Stimulated activated naive B cell treated with anti-CD40 and anti-IgM and Interleukin-4, amounts not matched to agents 10 μg/mL and 1 μg/mL and 100 μg/mL, for 72 hours (primary cell): Measurements from ENCODE around the gene DUSP19.
A peak's percentile ranks its signal among the peaks of the same experiment; 100 is the strongest.

Experiments
- ATAC-seq, 2 donors: fragments of 150-1000 bp; cut with Tn5 transposase; replicated peaks; 2 replicates each; pipeline ENCODE4 v1.10.0; 2021; ENCODE audit warnings: moderate library complexity in 1 of 2
- DNase-seq: peaks from one replicate; pipeline ENCODE4 v3.0.0; 2021
- H3K27ac Mint-ChIP-seq: one replicate; pipeline ENCODE4 v1.8.0; 2022; ENCODE audit warnings: mild to moderate bottlenecking, mixed read lengths
- H3K27me3 Mint-ChIP-seq, 2 donors: one replicate each; pipeline ENCODE4 v1.8.0; 2022; ENCODE audit warnings: mixed read lengths in 2 of 2
- H3K36me3 Mint-ChIP-seq, 2 donors: one replicate each; pipeline ENCODE4 v1.8.0; 2022; ENCODE audit warnings: mixed read lengths in 2 of 2, mild to moderate bottlenecking in 1 of 2
- H3K4me1 Mint-ChIP-seq, 2 donors: one replicate each; pipeline ENCODE4 v1.8.0; 2022; ENCODE audit warnings: mixed read lengths in 2 of 2, mild to moderate bottlenecking in 1 of 2
- H3K4me3 Mint-ChIP-seq, 2 donors: one replicate each; pipeline ENCODE4 v1.8.0; 2022; ENCODE audit warnings: mild to moderate bottlenecking in 2 of 2, mixed read lengths in 2 of 2, moderate library complexity in 1 of 2
- H3K9me3 Mint-ChIP-seq, 2 donors: one replicate each; pipeline ENCODE4 v1.8.0; 2022; ENCODE audit warnings: mixed read lengths in 2 of 2, mild to moderate bottlenecking in 1 of 2

Gene DUSP19

GRCh38 chr2:183088061-183088460 is 9.5 kb downstream of the DUSP19 start:
- ATAC-seq (no peak), DNase-seq (no peak)

GRCh38 chr2:183089192-183089851 is 10.8 kb downstream of the DUSP19 start:
- ATAC-seq = no peak
- peak overlapping the region in 1 of 2 donors; percentile 46 for H3K4me3 Mint-ChIP-seq

More at GRCh38 chr2:183088061-183088460, 9.5 kb downstream of the DUSP19 start:
- Mint-ChIP-seq H3K4me1 (no peaks in the 10 kb centered on the region), H3K9me3 (peaks cover 0 to 2% of the 10 kb centered on the region in 2 donors), H3K27ac (no peak overlapping the region), H3K4me3 (no peak overlapping the region), H3K27me3 (no peaks in the 10 kb centered on the region), H3K36me3 (no peaks in the 10 kb centered on the region)

GRCh38 chr2:183091318-183091953 is 12.9 kb downstream of the DUSP19 start:
- DNase-seq (no peak), ATAC-seq (no peak)
- H3K4me3 Mint-ChIP-seq = no peak overlapping the region
- H3K27ac Mint-ChIP-seq = no peak overlapping the region
- no peaks in the 10 kb centered on the region for H3K4me1 Mint-ChIP-seq
- H3K9me3 Mint-ChIP-seq = peaks cover 0 to 2% of the 10 kb centered on the region in 2 donors
- peaks cover 0 to under 1% of the 10 kb centered on the region in 2 donors for H3K36me3 Mint-ChIP-seq
- H3K27me3 Mint-ChIP-seq = no peaks in the 10 kb centered on the region

More at GRCh38 chr2:183089192-183089851, 10.8 kb downstream of the DUSP19 start:
- no peaks in the 10 kb centered on the region for H3K4me1 Mint-ChIP-seq
- no peak for DNase-seq
- peaks cover 0 to 2% of the 10 kb centered on the region in 2 donors for H3K9me3 Mint-ChIP-seq
- H3K27ac Mint-ChIP-seq = no peak overlapping the region
- H3K36me3 Mint-ChIP-seq = no peaks in the 10 kb centered on the region
- H3K27me3 Mint-ChIP-seq = no peaks in the 10 kb centered on the region

GRCh38 chr2:183091954-183092345 is 13.4 kb downstream of the DUSP19 start:
- ATAC-seq (no peak), DNase-seq (no peak)
- Mint-ChIP-seq H3K27me3 (no peaks in the 10 kb centered on the region), H3K4me1 (no peaks in the 10 kb centered on the region), H3K4me3 (no peak overlapping the region), H3K27ac (no peak overlapping the region), H3K36me3 (peaks cover 0 to 2% of the 10 kb centered on the region in 2 donors), H3K9me3 (peaks cover 0 to 2% of the 10 kb centered on the region in 2 donors)

- Mint-ChIP-seq H3K9me3 (peaks cover 0 to 2% of the 10 kb centered on the region in 2 donors), H3K4me3 (no peak overlapping the region), H3K27me3 (no peaks in the 10 kb centered on the region), H3K36me3 (peaks cover 0 to 2% of the 10 kb centered on the region in 2 donors), H3K4me1 (no peaks in the 10 kb centered on the region), H3K27ac (no peak overlapping the region)
- ATAC-seq (peak in 1 of 2 donors; percentile 34), DNase-seq (no peak)
These were observed 15.5 kb downstream of the DUSP19 start for GRCh38 chr2:183093857-183094657.

GRCh38 chr2:183105402-183106134 is 27.0 kb downstream of the DUSP19 start:
- ATAC-seq = no peak
- no peaks in the 10 kb centered on the region for H3K4me1 Mint-ChIP-seq

GRCh38 chr2:183112577-183112976 is 34.0 kb downstream of the DUSP19 start:
- DNase-seq (no peak), ATAC-seq (no peak)
- H3K4me1 Mint-ChIP-seq = no peaks in the 10 kb centered on the region
- H3K9me3 Mint-ChIP-seq = no peaks in the 10 kb centered on the region
- H3K27me3 Mint-ChIP-seq = peaks cover 37 to 39% of the 10 kb centered on the region in 2 donors
- no peak overlapping the region for H3K4me3 Mint-ChIP-seq
- no peak overlapping the region for H3K27ac Mint-ChIP-seq
- H3K36me3 Mint-ChIP-seq = no peaks in the 10 kb centered on the region

More at GRCh38 chr2:183105402-183106134, 27.0 kb downstream of the DUSP19 start:
- no peak overlapping the region for H3K4me3 Mint-ChIP-seq
- no peak for DNase-seq
- no peaks in the 10 kb centered on the region for H3K36me3 Mint-ChIP-seq
- H3K9me3 Mint-ChIP-seq = peaks cover 0 to 1% of the 10 kb centered on the region in 2 donors
- H3K27ac Mint-ChIP-seq = no peak overlapping the region
- H3K27me3 Mint-ChIP-seq = peaks cover 29 to 46% of the 10 kb centered on the region in 2 donors

- no peak for DNase-seq
- Mint-ChIP-seq H3K27ac (no peak overlapping the region), H3K4me3 (no peak overlapping the region), H3K4me1 (no peaks in the 10 kb centered on the region), H3K27me3 (peaks cover 40 to 41% of the 10 kb centered on the region in 2 donors), H3K36me3 (no peaks in the 10 kb centered on the region), H3K9me3 (no peaks in the 10 kb centered on the region)
- no peak for ATAC-seq
These were observed 35.1 kb downstream of the DUSP19 start for GRCh38 chr2:183113630-183114029.

- Mint-ChIP-seq H3K9me3 (no peaks in the 10 kb centered on the region), H3K4me1 (no peaks in the 10 kb centered on the region), H3K4me3 (no peak overlapping the region), H3K27me3 (peaks cover 47 to 55% of the 10 kb centered on the region in 2 donors), H3K27ac (no peak overlapping the region), H3K36me3 (no peaks in the 10 kb centered on the region)
- ATAC-seq (no peak), DNase-seq (no peak)
These were observed 38.7 kb downstream of the DUSP19 start for GRCh38 chr2:183117226-183117625.

- Mint-ChIP-seq H3K27ac (peak overlapping the region; percentile 98), H3K36me3 (no peaks in the 10 kb centered on the region), H3K4me3 (peak overlapping the region; percentile 95 to 99), H3K4me1 (peaks cover 3 to 16% of the 10 kb centered on the region in 2 donors), H3K9me3 (no peaks in the 10 kb centered on the region), H3K27me3 (peaks cover 32% of the 10 kb centered on the region in 2 donors)
- DNase-seq (no peak), ATAC-seq (no peak)
These were observed 44.8 kb downstream of the DUSP19 start for GRCh38 chr2:183123117-183123958.

- DNase-seq (no peak), ATAC-seq (peak; percentile 44 to 46)
- Mint-ChIP-seq H3K27me3 (peaks cover 26 to 27% of the 10 kb centered on the region in 2 donors), H3K27ac (peak overlapping the region; percentile 98), H3K9me3 (no peaks in the 10 kb centered on the region), H3K36me3 (peaks cover 0 to 2% of the 10 kb centered on the region in 2 donors), H3K4me3 (peak overlapping the region; percentile 95 to 99), H3K4me1 (peaks cover 4 to 16% of the 10 kb centered on the region in 2 donors)
These were observed 45.3 kb downstream of the DUSP19 start for GRCh38 chr2:183123959-183124221.

GRCh38 chr2:183124222-183124956 is 45.8 kb downstream of the DUSP19 start, which contains the start of gene NUP35:
Gene NUP35, plus strand, starts transcription at chr2:183124443. Its CDS starts 15 bp downstream, at chr2:183124458.
- H3K36me3 Mint-ChIP-seq = peaks cover 0 to 5% of the 10 kb centered on the region in 2 donors
- H3K27ac Mint-ChIP-seq = peak within 1 kb of the TSS; percentile 98
- H3K27me3 Mint-ChIP-seq = peaks cover 21 to 24% of the 10 kb centered on the region in 2 donors
- peak; percentile 73 for DNase-seq
- H3K4me1 Mint-ChIP-seq = peaks cover 6 to 16% of the 10 kb centered on the region in 2 donors
- no peaks in the 10 kb centered on the region for H3K9me3 Mint-ChIP-seq
- ATAC-seq = peak; percentile 96 to 97
- H3K4me3 Mint-ChIP-seq = peak within 1 kb of the TSS; percentile 95 to 99

- Mint-ChIP-seq H3K9me3 (no peaks in the 10 kb centered on the region), H3K4me3 (peak overlapping the region; percentile 95 to 99), H3K27me3 (peaks cover 16 to 20% of the 10 kb centered on the region in 2 donors), H3K27ac (peak overlapping the region; percentile 98), H3K36me3 (peaks cover 0 to 5% of the 10 kb centered on the region in 2 donors), H3K4me1 (peaks cover 6 to 16% of the 10 kb centered on the region in 2 donors)
- ATAC-seq = no peak
- no peak for DNase-seq
These were observed 46.4 kb downstream of the DUSP19 start for GRCh38 chr2:183124957-183125255.
